ENCODE data around the gene AKAP1. TPM values are rescaled to one million over a fixed set of nuclear protein-coding genes. Genes with fewer than 3 reads are reported as not detected.
A peak's percentile ranks its signal among the peaks of the same experiment; 100 is the strongest.

Gene AKAP1
- total and polyA plus RNA-seq, 2 of the 8 experiments (the other 6 are each of a cell fraction or from before 2014, with no cell fraction given) = 120 to 156 TPM

GRCh38 chr17:57067162-57067561, 17.9 kb upstream of the AKAP1 start:
- no peak overlapping the region for H2AK5ac ChIP-seq (ENCODE audit: low read depth, low read length)
- H3K23ac ChIP-seq (ENCODE audit: insufficient read length) = no peak overlapping the region
- H4K91ac ChIP-seq (replicated peaks; ENCODE audit: insufficient read length, low read length) = peak overlapping the region; percentile 15
- H4K8ac ChIP-seq (ENCODE audit: extremely low read depth, insufficient read depth, low read length) = no peak overlapping the region
- H2AFZ ChIP-seq (ENCODE audit: low read length) = no peak overlapping the region
- no peak overlapping the region for H3K4ac ChIP-seq (replicated peaks; ENCODE audit: insufficient read length, low read depth, low read length)
- no peak overlapping the region for H3K27ac ChIP-seq (ENCODE audit: low read depth, low read length)
- H3K14ac ChIP-seq (ENCODE audit: insufficient read length) = no peak overlapping the region
- DNase-seq (ENCODE audit: low read depth in 1 of 2, low spot score in 2 of 2) = no peak
- ChIA-PET CTCF (ENCODE audit: partially characterized antibody) (interaction anchor here (1.2 kb wide), 1 partner anchor 16 kb away, joined by 4 read pairs; no protein-coding TSS in a partner anchor), POLR2A (ENCODE audit: partially characterized antibody) (no interaction called here)
- H3K18ac ChIP-seq (ENCODE audit: extremely low read depth, low read length) = no peak overlapping the region
- peak overlapping the region; percentile 83; the same call in 1 of the 2 replicates for H2BK15ac ChIP-seq (ENCODE audit: low read length)
- H4K5ac ChIP-seq (ENCODE audit: insufficient read length, low read depth, low read length) = no peak overlapping the region
- H3K27me3 ChIP-seq (replicated peaks in 1 of 4; ENCODE audit: control insufficient read depth in 3 of 4, extremely low read depth in 1 of 4, insufficient read depth in 3 of 4, low read length in 3 of 4) = no peaks in the 10 kb centered on the region
- no peaks in the 10 kb centered on the region for H3K79me1 ChIP-seq (ENCODE audit: low read depth, low read length)
- no peaks in the 10 kb centered on the region for H3K23me2 ChIP-seq (ENCODE audit: low read depth, low read length)
- H2BK5ac ChIP-seq (ENCODE audit: low read depth, low read length) = no peak overlapping the region; the same call in 1 of the 2 replicates
- no peak overlapping the region for H3K4me3 ChIP-seq (ENCODE audit: extremely low read depth in 1 of 4, insufficient read depth in 2 of 4, low read depth in 3 of 4, low read length in 4 of 4)
- no peak overlapping the region for H3K4me2 ChIP-seq (ENCODE audit: insufficient read depth in 1 of 2, low read depth in 2 of 2, low read length in 2 of 2)
- no peaks in the 10 kb centered on the region for H3K79me2 ChIP-seq (ENCODE audit: control insufficient read depth in 1 of 2, insufficient read depth in 2 of 2, low read length in 2 of 2)
- H3K56ac ChIP-seq (replicated peaks; ENCODE audit: insufficient read length, low read depth, low read length) = no peak overlapping the region
- 0 out of 2 replicates have a peak overlapping the region, but pooled peaks have one; percentile 73 for H2BK20ac ChIP-seq (ENCODE audit: low read length)
- peaks cover 0 to 12% (median 5%) of the 10 kb centered on the region in 4 experiments; a peak in 5 of 7 replicates for H3K4me1 ChIP-seq (replicated peaks in 1 of 4; ENCODE audit: control insufficient read depth in 3 of 4, insufficient read depth in 4 of 4, low read length in 3 of 4)
- no peaks in the 10 kb centered on the region for H3K9me3 ChIP-seq (ENCODE audit: insufficient read depth in 2 of 2, low read depth in 1 of 2, low read length in 1 of 2)
- H3K9ac ChIP-seq (replicated peaks in 1 of 4; ENCODE audit: extremely low read depth in 1 of 4, low read depth in 3 of 4, low read length in 3 of 4) = no peak overlapping the region
- no peaks in the 10 kb centered on the region for H4K20me1 ChIP-seq (replicated peaks in 1 of 2; ENCODE audit: control insufficient read depth in 1 of 2, insufficient read depth in 2 of 2, low read length in 2 of 2)
- FAIRE-seq = no peak
- H2BK120ac ChIP-seq (replicated peaks; ENCODE audit: low read depth, low read length) = peak overlapping the region; percentile 63
- no peaks in the 10 kb centered on the region for H3K36me3 ChIP-seq (ENCODE audit: control insufficient read depth in 2 of 4, insufficient read depth in 4 of 4, low read length in 3 of 4)
- peak overlapping the region; percentile 55; the same call in 1 of the 2 replicates for H2BK12ac ChIP-seq (ENCODE audit: low read depth, low read length)
- 92% methylated on average over 4 of the region's 4 CpGs; no CpG with 5 or more reads in 1 of the 2 experiments for WGBS, 2 experiments (ENCODE audit: extremely low coverage in 1 of 2, insufficient coverage in 1 of 2, insufficient read length in 1 of 2, insufficient replicate concordance in 2 of 2, low coverage in 1 of 2, low lambda C conversion rate in 2 of 2, missing lambda C conversion rate in 1 of 2)
- no peak for TF ChIP-seq HDAC2 (IDR thresholded peaks at IDR 0.05; ENCODE audit: borderline replicate concordance in 1 of 2, low read depth in 2 of 2, low read length in 2 of 2)
- no peak for TF ChIP-seq KDM1A (IDR thresholded peaks at IDR 0.05; ENCODE audit: borderline replicate concordance, low read length)
- no peak for TF ChIP-seq SP4 (IDR thresholded peaks at IDR 0.05; ENCODE audit: low read length)
- TF ChIP-seq ZNF274 (IDR thresholded peaks at IDR 0.05; ENCODE audit: borderline replicate concordance, extremely low read depth, low read length) = no peak
- TF ChIP-seq SUZ12 (IDR thresholded peaks at IDR 0.05; ENCODE audit: low read length) = no peak
- no peak for TF ChIP-seq RAD21 (IDR thresholded peaks at IDR 0.05 in 1 of 2, conservative IDR thresholded peaks at IDR 0.05 in 1 of 2; ENCODE audit: low read depth in 2 of 2, low read length in 2 of 2)
- TF ChIP-seq TCF12 (IDR thresholded peaks at IDR 0.05; ENCODE audit: low read depth, low read length) = no peak
- TF ChIP-seq SP1 (IDR thresholded peaks at IDR 0.05; ENCODE audit: low read depth, low read length) = no peak
- TF ChIP-seq TAF1 (IDR thresholded peaks at IDR 0.05; ENCODE audit: low read depth, low read length) = no peak
- TF ChIP-seq FOSL1 (IDR thresholded peaks at IDR 0.05; ENCODE audit: insufficient read depth, low read depth, low read length) = no peak
- TF ChIP-seq SIRT6 (IDR thresholded peaks at IDR 0.05; ENCODE audit: low read length) = no peak

Measured in H1 (cell line).